Immature natural killer cell (primary cell): ENCODE results near the gene HLA-C. TPM values are rescaled to one million over a fixed set of nuclear protein-coding genes. Genes with fewer than 3 reads are reported as not detected.

Experiments used
- DNase-seq, 3 donors: peaks; one replicate each; pipeline ENCODE4 v3.0.0; 2022; ENCODE audit warnings: mixed read lengths in 1 of 3
- H3K27ac Mint-ChIP-seq, 6 donors: one replicate each; pipeline ENCODE4 v1.8.0; 2020; ENCODE audit warnings: mixed read lengths in 6 of 6, mild to moderate bottlenecking in 5 of 6, inconsistent platforms in 4 of 6, moderate library complexity in 3 of 6
- H3K27me3 Mint-ChIP-seq, 3 donors: one replicate each; pipeline ENCODE4 v1.8.0; 2020 to 2021; ENCODE audit warnings: low read depth in 3 of 3, mild to moderate bottlenecking in 3 of 3, mixed read lengths in 3 of 3, moderate library complexity in 3 of 3, inconsistent platforms in 1 of 3
- H3K36me3 Mint-ChIP-seq, 3 donors: one replicate each; pipeline ENCODE4 v1.8.0; 2020; ENCODE audit warnings: mixed read lengths in 3 of 3, inconsistent platforms in 2 of 3, mild to moderate bottlenecking in 2 of 3
- H3K4me1 Mint-ChIP-seq, 2 donors: one replicate each; pipeline ENCODE4 v1.8.0; 2020; ENCODE audit warnings: inconsistent platforms in 2 of 2, mild to moderate bottlenecking in 2 of 2, mixed read lengths in 2 of 2, moderate library complexity in 1 of 2
- H3K4me3 Mint-ChIP-seq, 5 donors: one replicate each; pipeline ENCODE4 v1.8.0; 2020; ENCODE audit warnings: mild to moderate bottlenecking in 5 of 5, mixed read lengths in 5 of 5, inconsistent platforms in 3 of 5, moderate library complexity in 3 of 5
- H3K9me3 Mint-ChIP-seq, 6 donors: one replicate each; pipeline ENCODE4 v1.8.0; 2020; ENCODE audit warnings: mild to moderate bottlenecking in 6 of 6, mixed read lengths in 6 of 6, inconsistent platforms in 4 of 6, moderate library complexity in 3 of 6
- polyA plus RNA-seq, 3 donors: library from polyadenylated mRNA; unstranded; fragments of 300-500 nt; fragmentation: Illumina TruSeq; gene quantifications; one replicate each; pipeline ENCODE4 v1.2.3, GENCODE V29; 2021

Gene HLA-C
- polyA plus RNA-seq, 3 donors from 2014 or later = 2,339 to 4,766 (median 4,197) TPM

DNA sequence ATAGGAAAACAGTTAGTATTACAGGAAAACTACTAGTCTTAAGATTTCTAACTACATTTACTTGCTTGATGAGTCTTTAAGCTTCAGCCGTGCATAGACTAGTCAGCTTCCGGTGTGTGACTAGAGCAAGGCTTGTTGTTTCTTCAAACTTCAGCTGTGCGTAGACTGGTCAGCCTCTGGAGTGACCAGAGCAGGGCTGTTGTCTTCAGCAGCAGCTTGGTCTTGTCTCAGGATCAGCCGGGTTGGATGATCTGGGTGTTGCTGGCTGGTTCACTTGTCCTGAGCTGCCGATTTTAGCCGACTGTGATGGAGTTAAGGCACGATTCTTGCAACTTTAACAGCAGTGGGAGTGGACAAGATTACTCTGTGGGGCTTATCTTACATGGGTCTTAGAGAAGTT, 44.7 kb downstream of the HLA-C start:
- Mint-ChIP-seq H3K4me3 (no peak overlapping the region), H3K4me1 (peaks cover 8 to 14% of the 10 kb centered on the region in 2 donors), H3K27me3 (peaks cover 2 to 12% (median 5%) of the 10 kb centered on the region in 3 donors), H3K36me3 (no peaks in the 10 kb centered on the region), H3K27ac (no peak overlapping the region), H3K9me3 (no peaks in the 10 kb centered on the region)
- DNase-seq = no peak

GRCh38 chr6:31225735-31226134, 46.2 kb downstream of the HLA-C start:
- H3K4me3 Mint-ChIP-seq = no peak overlapping the region
- DNase-seq = no peak
- peaks cover 8 to 14% of the 10 kb centered on the region in 2 donors for H3K4me1 Mint-ChIP-seq
- H3K36me3 Mint-ChIP-seq = no peaks in the 10 kb centered on the region
- H3K27ac Mint-ChIP-seq = peak overlapping the region in 1 of 6 donors; percentile 61
- no peaks in the 10 kb centered on the region for H3K9me3 Mint-ChIP-seq
- H3K27me3 Mint-ChIP-seq = peaks cover 2 to 15% (median 5%) of the 10 kb centered on the region in 3 donors

DNA sequence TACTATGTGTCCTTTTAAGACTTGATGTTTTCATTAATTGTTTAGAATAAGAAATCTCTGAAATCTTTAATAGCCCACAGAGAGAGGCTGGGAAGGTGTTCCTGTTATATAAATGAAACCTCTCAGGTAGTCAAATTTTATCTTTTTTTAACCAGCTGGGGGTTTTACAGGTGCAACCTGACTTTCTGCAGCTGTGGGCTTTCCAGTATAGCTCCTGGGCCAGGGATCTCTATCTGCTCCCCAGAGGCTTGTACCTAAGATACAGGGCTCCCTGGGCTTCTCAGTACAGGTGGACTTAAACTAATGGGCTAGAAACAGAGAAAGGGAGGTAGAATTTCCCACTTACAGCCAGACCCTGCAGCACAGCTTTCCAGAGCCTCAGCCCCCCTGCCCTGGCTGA, 49.4 kb downstream of the HLA-C start:
- H3K4me1 Mint-ChIP-seq = no peaks in the 10 kb centered on the region

More for the DNA sequence above, 49.4 kb downstream of the HLA-C start:
- H3K27ac Mint-ChIP-seq = no peak overlapping the region
- peaks cover 0 to 3% (median 0%) of the 10 kb centered on the region in 6 donors for H3K9me3 Mint-ChIP-seq
- no peak overlapping the region for H3K4me3 Mint-ChIP-seq
- no peak for DNase-seq
- H3K36me3 Mint-ChIP-seq = peaks cover 0 to 4% (median 0%) of the 10 kb centered on the region in 3 donors
- peaks cover 2 to 6% (median 3%) of the 10 kb centered on the region in 3 donors for H3K27me3 Mint-ChIP-seq

Other genes with a start within 250 kb of the HLA-C start
- not detected for gene C6orf15, start 159.5 kb downstream of the HLA-C start, polyA plus RNA-seq
- not detected for gene PSORS1C1, start 157.3 kb downstream of the HLA-C start, polyA plus RNA-seq
- not detected for gene CDSN, start 151.6 kb downstream of the HLA-C start, polyA plus RNA-seq
- gene PSORS1C2, start 133.0 kb downstream of the HLA-C start, polyA plus RNA-seq = not detected
- 1 to 10 TPM in 2 of 3 donors, under 1 TPM in 1; 0.42 to 6.1 (median 4.8) TPM for gene CCHCR1, start 114.3 kb downstream of the HLA-C start, polyA plus RNA-seq
- 10 to 100 TPM in 2 of 3 donors, 1 to 10 TPM in 1; 9.4 to 13.7 (median 12.7) TPM for gene TCF19, start 113.5 kb downstream of the HLA-C start, polyA plus RNA-seq
- under 1 TPM in 1 of 3 donors, not detected in 2; 0.15 TPM for gene POU5F1, start 101.4 kb downstream of the HLA-C start, polyA plus RNA-seq
- gene HLA-B, start 85.1 kb upstream of the HLA-C start, polyA plus RNA-seq = over 10,000 TPM in 2 of 3 donors, 1,000 to 10,000 TPM in 1; 9,643 to 11,927 (median 10,594) TPM
- gene MICA, start 131.5 kb upstream of the HLA-C start, polyA plus RNA-seq = 1 to 10 TPM; 5.7 to 6.9 (median 6.4) TPM
- 10 to 100 TPM in 2 of 3 donors, 1 to 10 TPM in 1; 7.4 to 15.2 (median 10.3) TPM for gene MICB, start 226.1 kb upstream of the HLA-C start, polyA plus RNA-seq